HG02852 (cell line): Measurements from ENCODE around the gene KIF23.

Source experiments
- ATAC-seq: cut with Tn5 transposase; IDR thresholded peaks from one replicate; pipeline ENCODE4 v1.9.1; 2021; ENCODE audit warnings: mild to moderate bottlenecking, moderate library complexity; ENCODE audit not compliant: unreplicated experiment

KIF23 gene

GRCh38 chr15:69462493-69463181 is 48.5 kb downstream of the KIF23 start:
- ATAC-seq, result peak; percentile 88

- no peak for ATAC-seq
Observed at GRCh38 chr15:69463182-69463756, 49.1 kb downstream of the KIF23 start.

- no peak for ATAC-seq
Observed at GRCh38 chr15:69465253-69465652, 51.1 kb downstream of the KIF23 start.

- no peak for ATAC-seq
Observed at GRCh38 chr15:69466733-69467132, 52.6 kb downstream of the KIF23 start.

- no peak for ATAC-seq
Observed at GRCh38 chr15:69467636-69468035, 53.5 kb downstream of the KIF23 start.

GRCh38 chr15:69468241-69469121 is 54.3 kb downstream of the KIF23 start:
- no peak for ATAC-seq

GRCh38 chr15:69469467-69470201 is 55.5 kb downstream of the KIF23 start:
- ATAC-seq, result no peak

- no peak for ATAC-seq
Observed at GRCh38 chr15:69472046-69472445, 57.9 kb downstream of the KIF23 start.

GRCh38 chr15:69472562-69472961 is 58.4 kb downstream of the KIF23 start:
- no peak for ATAC-seq

- ATAC-seq, result no peak
Observed at GRCh38 chr15:69474291-69474690, 60.1 kb downstream of the KIF23 start.

- no peak for ATAC-seq
Observed at GRCh38 chr15:69474846-69475455, 60.8 kb downstream of the KIF23 start.

GRCh38 chr15:69475769-69476358 is 61.7 kb downstream of the KIF23 start:
- no peak for ATAC-seq

- no peak for ATAC-seq
Observed at GRCh38 chr15:69476704-69477473, 62.7 kb downstream of the KIF23 start.

GRCh38 chr15:69478259-69478781 is 64.2 kb downstream of the KIF23 start:
- no peak for ATAC-seq

GRCh38 chr15:69479081-69479480 is 64.9 kb downstream of the KIF23 start:
- no peak for ATAC-seq

- ATAC-seq, result no peak
Observed at GRCh38 chr15:69479971-69480370, 65.8 kb downstream of the KIF23 start.

- no peak for ATAC-seq
Observed at GRCh38 chr15:69480932-69481331, 66.8 kb downstream of the KIF23 start.

- ATAC-seq, result no peak
Observed at GRCh38 chr15:69482686-69483256, 68.6 kb downstream of the KIF23 start.

GRCh38 chr15:69484837-69485236 is 70.7 kb downstream of the KIF23 start:
- no peak for ATAC-seq
